Loucy (cell line): Measurements from ENCODE around the gene SP6.

Source experiments
- EZH2phosphoT487 ChIP-seq: fragments of 200-600 bp; IDR thresholded peaks from 2 replicates; pipeline ENCODE4 v1.6.1; 2018; ENCODE audit warnings: antibody characterized with exemption, mild to moderate bottlenecking, moderate library complexity, borderline replicate concordance
- TF ChIP-seq, protein P1 (sequence below): fragments of 200-600 bp; sonication (generic); conservative IDR thresholded peaks from 2 replicates; pipeline ENCODE4 v1.5.1; 2014; ENCODE audit warnings: mild to moderate bottlenecking, antibody characterized with exemption, low read length

DNA sequence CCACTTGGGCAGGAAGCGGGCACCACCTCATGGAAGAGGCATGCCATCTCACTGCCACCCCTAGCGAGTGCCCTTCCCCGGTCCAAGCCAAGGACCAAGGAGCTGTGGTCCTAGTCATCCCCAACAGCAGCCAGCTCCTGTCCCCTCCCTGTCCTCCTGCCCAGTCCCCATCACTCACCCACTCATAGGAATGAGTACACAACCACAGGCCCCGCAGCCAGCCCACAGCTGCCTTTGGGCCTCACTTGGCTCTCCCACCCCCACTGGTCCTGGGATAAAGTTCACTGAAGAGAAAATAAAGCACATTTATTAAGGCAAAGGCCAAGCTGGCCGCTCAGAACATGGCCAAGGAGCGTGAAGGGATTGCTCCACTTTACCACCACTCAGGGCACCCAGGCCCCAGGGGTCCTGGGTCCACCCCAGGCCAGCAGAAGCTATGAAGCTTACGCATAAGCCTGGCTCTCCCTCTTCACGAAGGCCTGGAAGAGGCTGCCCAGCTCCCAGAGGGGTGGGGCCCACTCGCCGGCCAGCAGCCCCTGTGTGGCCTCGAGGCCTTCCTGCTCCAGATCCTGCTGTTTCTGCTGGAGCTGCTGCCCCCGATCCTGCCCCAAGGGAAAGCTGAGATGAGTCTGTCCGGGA lies 13.4 kb downstream of the SP6 start:
- TF ChIP-seq, protein P1, sequence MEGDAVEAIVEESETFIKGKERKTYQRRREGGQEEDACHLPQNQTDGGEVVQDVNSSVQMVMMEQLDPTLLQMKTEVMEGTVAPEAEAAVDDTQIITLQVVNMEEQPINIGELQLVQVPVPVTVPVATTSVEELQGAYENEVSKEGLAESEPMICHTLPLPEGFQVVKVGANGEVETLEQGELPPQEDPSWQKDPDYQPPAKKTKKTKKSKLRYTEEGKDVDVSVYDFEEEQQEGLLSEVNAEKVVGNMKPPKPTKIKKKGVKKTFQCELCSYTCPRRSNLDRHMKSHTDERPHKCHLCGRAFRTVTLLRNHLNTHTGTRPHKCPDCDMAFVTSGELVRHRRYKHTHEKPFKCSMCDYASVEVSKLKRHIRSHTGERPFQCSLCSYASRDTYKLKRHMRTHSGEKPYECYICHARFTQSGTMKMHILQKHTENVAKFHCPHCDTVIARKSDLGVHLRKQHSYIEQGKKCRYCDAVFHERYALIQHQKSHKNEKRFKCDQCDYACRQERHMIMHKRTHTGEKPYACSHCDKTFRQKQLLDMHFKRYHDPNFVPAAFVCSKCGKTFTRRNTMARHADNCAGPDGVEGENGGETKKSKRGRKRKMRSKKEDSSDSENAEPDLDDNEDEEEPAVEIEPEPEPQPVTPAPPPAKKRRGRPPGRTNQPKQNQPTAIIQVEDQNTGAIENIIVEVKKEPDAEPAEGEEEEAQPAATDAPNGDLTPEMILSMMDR: no peak
- TF ChIP-seq EZH2phosphoT487: no peak
